HepG2 (cell line): ENCODE results near the gene DPF1. TPM values are rescaled to one million over a fixed set of nuclear protein-coding genes. Genes with fewer than 3 reads are reported as not detected.

Source experiments
- ATAC-seq: fragments of 200-7000 bp; cut with Tn5 transposase; 3 replicates; pipeline ENCODE4 v1.9.1; 2020; ENCODE audit warnings: mild to moderate bottlenecking, moderate library complexity
- BruUV-seq: library from RNA; stranded (reverse); fragments of 400-500 nt; replicated peaks from 2 replicates; lab custom pipeline; 2021; lab: Mats Ljungman, UMichigan
- CTCF ChIA-PET: fragments of 300-600 bp; formaldehyde crosslinking; extraction: SDS; loops from one replicate; lab custom pipeline; 2021; ENCODE audit warnings: low total read pairs, inconsistent platforms, low intra/inter-chr PET ratio; lab: Yijun Ruan, JAX
- POLR2A ChIA-PET: fragments of 350-600 bp; sonication (Branson Sonifier 250); formaldehyde crosslinking; loops from one replicate; lab custom pipeline; 2020; ENCODE audit warnings: antibody characterized with exemption, inconsistent platforms; lab: Yijun Ruan, JAX
- DNase-seq: peaks from one replicate; pipeline ENCODE4 v3.0.0-alpha.2; 2015; ENCODE audit warnings: low spot score
- FAIRE-seq: peaks from 3 replicates; lab custom pipeline; 2011; peaks lifted over from hg19 to GRCh38; lab: Jason Lieb, UNC
- H2AFZ ChIP-seq: one replicate; pipeline ENCODE4 v1.6.1; 2011; ENCODE audit warnings: low read length, inconsistent platforms
- H3K27ac ChIP-seq: fragments of 300-600 bp; 3 replicates; pipeline ENCODE4 v1.8.0; 2011; ENCODE audit warnings: mixed run types, mild to moderate bottlenecking, mixed read lengths, low read length, inconsistent platforms; ENCODE audit not compliant: insufficient read depth; ENCODE audit errors: extremely low read length
- H3K27me3 ChIP-seq, 2 experiments: fragments of 200-600 bp in 1 of 2; 2 replicates in 1 of 2; 3 replicates in 1 of 2; pipeline versions ENCODE4 v1.6.0 to v1.8.0; 2011; ENCODE audit warnings: low read length in 2 of 2, mild to moderate bottlenecking in 2 of 2, moderate library complexity in 2 of 2, inconsistent platforms in 1 of 2; ENCODE audit not compliant: insufficient read depth in 2 of 2, control insufficient read depth in 1 of 2
- H3K36me3 ChIP-seq, 2 experiments: fragments of 200-600 bp in 1 of 2; replicated peaks in 1 of 2; 2 replicates in 1 of 2; 3 replicates in 1 of 2; pipeline versions ENCODE4 v1.5.1 to v1.8.0; 2011; ENCODE audit warnings: low read length in 2 of 2, inconsistent platforms in 1 of 2; ENCODE audit not compliant: insufficient read depth in 2 of 2, control insufficient read depth in 1 of 2
- H3K4me1 ChIP-seq: 2 replicates; pipeline ENCODE4 v1.5.1; 2012; ENCODE audit warnings: low read length, inconsistent platforms; ENCODE audit not compliant: insufficient read depth
- H3K4me2 ChIP-seq: 2 replicates; pipeline ENCODE4 v1.6.0; 2011; ENCODE audit warnings: low read depth, low read length, inconsistent platforms
- H3K4me3 ChIP-seq, 3 experiments: fragments of 200-600 bp in 1 of 3; sonication (generic), shearing (Covaris generic) in 1 of 3; replicated peaks in 1 of 3; 2 replicates each; pipeline ENCODE4 v1.5.1; 2011 to 2016; ENCODE audit warnings: low read length in 3 of 3, inconsistent platforms in 2 of 3, low read depth in 2 of 3, mild to moderate bottlenecking in 2 of 3, control low read depth in 1 of 3, mixed read lengths in 1 of 3; ENCODE audit not compliant: insufficient read depth in 1 of 3
- H3K79me2 ChIP-seq: one replicate; pipeline ENCODE4 v1.6.1; 2011; ENCODE audit warnings: low read length, inconsistent platforms; ENCODE audit not compliant: insufficient read depth
- H3K9ac ChIP-seq: 2 replicates; pipeline ENCODE4 v1.6.0; 2011; ENCODE audit warnings: mild to moderate bottlenecking, low read depth, low read length, inconsistent platforms; ENCODE audit not compliant: insufficient read depth
- H3K9me3 ChIP-seq: 2 replicates; pipeline ENCODE4 v1.5.1; 2012; ENCODE audit warnings: mild to moderate bottlenecking, low read length
- H4K20me1 ChIP-seq: 2 replicates; pipeline ENCODE4 v1.6.0; 2011; ENCODE audit warnings: inconsistent platforms, mild to moderate bottlenecking, low read length, moderate library complexity; ENCODE audit not compliant: insufficient read depth
- CHD2 ChIP-seq: IDR thresholded peaks from 2 replicates; pipeline ENCODE4 v1.6.1; 2011; ENCODE audit warnings: low read depth, low read length, improper control_type of control experiment
- EEA1 ChIP-seq: sonication (generic); formaldehyde crosslinking; IDR thresholded peaks from 2 replicates; pipeline ENCODE4 v1.5.1; 2020; ENCODE audit warnings: mild to moderate bottlenecking, missing genetic modification reagents, borderline replicate concordance
- FOXM1 ChIP-seq: sonication (generic); formaldehyde crosslinking; IDR thresholded peaks from 2 replicates; pipeline ENCODE4 v1.5.0; 2020; ENCODE audit warnings: missing genetic modification reagents
- IRF2 ChIP-seq: IDR thresholded peaks from 2 replicates; pipeline ENCODE4 v1.6.1; 2018; ENCODE audit warnings: missing genetic modification reagents, missing compliant biosample characterization
- KDM5B ChIP-seq: sonication (generic); formaldehyde crosslinking; IDR thresholded peaks from 2 replicates; pipeline ENCODE4 v1.4.0; 2020; ENCODE audit warnings: missing genetic modification reagents, mild to moderate bottlenecking, borderline replicate concordance
- KMT2B ChIP-seq: IDR thresholded peaks from 2 replicates; pipeline ENCODE4 v1.6.1; 2016; ENCODE audit warnings: missing genetic modification reagents, missing compliant biosample characterization
- NFIB ChIP-seq: sonication (generic); formaldehyde crosslinking; IDR thresholded peaks from 2 replicates; pipeline ENCODE4 v1.9.0; 2021; ENCODE audit warnings: missing genetic modification reagents, mild to moderate bottlenecking, borderline replicate concordance
- ONECUT2 ChIP-seq: sonication (generic); formaldehyde crosslinking; IDR thresholded peaks from 2 replicates; pipeline ENCODE4 v1.4.0; 2020; ENCODE audit warnings: missing genetic modification reagents
- RBAK ChIP-seq: sonication (generic); formaldehyde crosslinking; IDR thresholded peaks from 2 replicates; pipeline ENCODE4 v1.5.1; 2020; ENCODE audit warnings: mild to moderate bottlenecking, missing genetic modification reagents
- SAP130 ChIP-seq: IDR thresholded peaks from 2 replicates; pipeline ENCODE4 v1.6.1; 2016; ENCODE audit warnings: low read depth
- SP1 ChIP-seq, 2 experiments: fragments of 450-650 bp in 1 of 2; sonication (generic) in 1 of 2; formaldehyde crosslinking in 1 of 2; IDR thresholded peaks; 2 replicates each; pipeline versions ENCODE4 v1.4.0 to v1.6.1; 2016 to 2020; ENCODE audit warnings: missing genetic modification reagents in 1 of 2
- ZNF263 ChIP-seq: sonication (generic); formaldehyde crosslinking; IDR thresholded peaks from 2 replicates; pipeline ENCODE4 v1.4.0; 2020; ENCODE audit warnings: missing genetic modification reagents
- ZNF550 ChIP-seq: sonication (generic); formaldehyde crosslinking; IDR thresholded peaks from 2 replicates; pipeline ENCODE4 v1.4.0; 2020; ENCODE audit warnings: mild to moderate bottlenecking, missing genetic modification reagents, borderline replicate concordance
- ZNF557 ChIP-seq: sonication (generic); formaldehyde crosslinking; IDR thresholded peaks from 2 replicates; pipeline ENCODE4 v1.4.0; 2020; ENCODE audit warnings: missing genetic modification reagents
- ZNF773 ChIP-seq: sonication (generic); formaldehyde crosslinking; IDR thresholded peaks from 2 replicates; pipeline ENCODE4 v1.4.0; 2020; ENCODE audit warnings: missing genetic modification reagents, borderline replicate concordance
- WGBS: methylation state at CpG from one replicate; pipeline ENCODE4 v1.1.6; 2017; ENCODE audit warnings: low lambda C conversion rate; 5-methylcytosine and 5-hydroxymethylcytosine counted together
- in situ Hi-C: cut with HindIII; loops from 2 replicates; pipeline ENCODE4 v1.10.0; 2017; ENCODE audit warnings: low pct_unique_long_range_greater_than_20kb; ENCODE audit not compliant: extremely low pct_ligation_motif_present
- intact Hi-C: fragments of 100-400 bp; cut with micrococcal nuclease; formaldehyde crosslinking; loops from one replicate; pipeline ENCODE4 v1.10.0; 2022; ENCODE audit not compliant: unreplicated experiment
- polyA plus RNA-seq, 8 experiments: library from polyadenylated mRNA; depleted of rRNA in 3 of 8; stranded (reverse) in 7 of 8; unstranded in 1 of 8; fragments of >200 nt; fragmentation: Illumina TruSeq in 4 of 8; extraction: Trizol in 4 of 8; gene quantifications; 2 replicates each; pipeline versions ENCODE4 v1.2.1 to v1.2.3, GENCODE V29; 2011 to 2016; ENCODE audit warnings: low read depth in 4 of 8, missing spikeins in 1 of 8, mixed read lengths in 1 of 8; ENCODE audit not compliant: insufficient read depth in 1 of 8
- total RNA-seq, 5 experiments: library from RNA; depleted of rRNA; stranded (reverse); fragments of >200 nt; fragmentation: Illumina TruSeq; extraction: Trizol; gene quantifications; 2 replicates each; pipeline ENCODE4 v1.2.3, GENCODE V29; 2016; ENCODE audit warnings: low read depth in 1 of 5
- TF ChIP-seq, protein P1 (sequence below): sonication (generic); formaldehyde crosslinking; IDR thresholded peaks from 2 replicates; pipeline ENCODE4 v1.5.0; 2020; ENCODE audit warnings: mild to moderate bottlenecking, missing genetic modification reagents, moderate library complexity
- TF ChIP-seq, protein P2 (sequence below): sonication (generic); formaldehyde crosslinking; IDR thresholded peaks from 2 replicates; pipeline ENCODE4 v1.5.0; 2020; ENCODE audit warnings: mild to moderate bottlenecking, missing genetic modification reagents, borderline replicate concordance

The DPF1 gene
- total and polyA plus RNA-seq, 2 of the 13 experiments (the other 11 are each of a cell fraction or from before 2014, with no cell fraction given) = 1.0 to 3.2 TPM

DNA sequence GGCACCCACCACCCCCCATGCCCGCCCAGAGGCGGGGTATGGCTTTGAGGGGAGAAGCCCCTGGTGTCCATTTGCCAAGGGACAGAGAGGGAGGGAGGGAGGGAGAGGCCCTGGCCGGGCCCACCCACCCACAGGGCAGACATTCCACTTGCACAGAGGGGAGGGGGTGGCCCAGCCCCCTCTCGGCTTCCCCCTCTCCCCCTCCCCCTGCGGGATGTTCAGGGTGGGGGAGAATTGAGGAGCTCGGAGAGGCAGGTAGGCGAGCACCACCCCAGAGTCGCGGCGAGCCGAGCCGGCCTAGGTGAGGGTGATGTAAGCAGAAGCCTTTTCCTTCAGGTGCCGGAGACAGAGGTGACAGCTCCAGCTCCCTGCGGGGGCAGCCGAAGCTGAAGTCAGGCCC, 12.3 kb downstream of the DPF1 start:
- no TSS peak for BruUV-seq
- no peak for TF ChIP-seq SAP130
- TF ChIP-seq, protein P1, sequence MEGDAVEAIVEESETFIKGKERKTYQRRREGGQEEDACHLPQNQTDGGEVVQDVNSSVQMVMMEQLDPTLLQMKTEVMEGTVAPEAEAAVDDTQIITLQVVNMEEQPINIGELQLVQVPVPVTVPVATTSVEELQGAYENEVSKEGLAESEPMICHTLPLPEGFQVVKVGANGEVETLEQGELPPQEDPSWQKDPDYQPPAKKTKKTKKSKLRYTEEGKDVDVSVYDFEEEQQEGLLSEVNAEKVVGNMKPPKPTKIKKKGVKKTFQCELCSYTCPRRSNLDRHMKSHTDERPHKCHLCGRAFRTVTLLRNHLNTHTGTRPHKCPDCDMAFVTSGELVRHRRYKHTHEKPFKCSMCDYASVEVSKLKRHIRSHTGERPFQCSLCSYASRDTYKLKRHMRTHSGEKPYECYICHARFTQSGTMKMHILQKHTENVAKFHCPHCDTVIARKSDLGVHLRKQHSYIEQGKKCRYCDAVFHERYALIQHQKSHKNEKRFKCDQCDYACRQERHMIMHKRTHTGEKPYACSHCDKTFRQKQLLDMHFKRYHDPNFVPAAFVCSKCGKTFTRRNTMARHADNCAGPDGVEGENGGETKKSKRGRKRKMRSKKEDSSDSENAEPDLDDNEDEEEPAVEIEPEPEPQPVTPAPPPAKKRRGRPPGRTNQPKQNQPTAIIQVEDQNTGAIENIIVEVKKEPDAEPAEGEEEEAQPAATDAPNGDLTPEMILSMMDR (CRISPR knock-in tag) = no peak
- no peak for TF ChIP-seq KMT2B (CRISPR knock-in tag)
- TF ChIP-seq EEA1 (CRISPR knock-in tag) = no peak
- TF ChIP-seq ZNF550 = no peak
- TF ChIP-seq FOXM1 (CRISPR knock-in tag) = no peak
- no peak for TF ChIP-seq ZNF557
- TF ChIP-seq, protein P2, sequence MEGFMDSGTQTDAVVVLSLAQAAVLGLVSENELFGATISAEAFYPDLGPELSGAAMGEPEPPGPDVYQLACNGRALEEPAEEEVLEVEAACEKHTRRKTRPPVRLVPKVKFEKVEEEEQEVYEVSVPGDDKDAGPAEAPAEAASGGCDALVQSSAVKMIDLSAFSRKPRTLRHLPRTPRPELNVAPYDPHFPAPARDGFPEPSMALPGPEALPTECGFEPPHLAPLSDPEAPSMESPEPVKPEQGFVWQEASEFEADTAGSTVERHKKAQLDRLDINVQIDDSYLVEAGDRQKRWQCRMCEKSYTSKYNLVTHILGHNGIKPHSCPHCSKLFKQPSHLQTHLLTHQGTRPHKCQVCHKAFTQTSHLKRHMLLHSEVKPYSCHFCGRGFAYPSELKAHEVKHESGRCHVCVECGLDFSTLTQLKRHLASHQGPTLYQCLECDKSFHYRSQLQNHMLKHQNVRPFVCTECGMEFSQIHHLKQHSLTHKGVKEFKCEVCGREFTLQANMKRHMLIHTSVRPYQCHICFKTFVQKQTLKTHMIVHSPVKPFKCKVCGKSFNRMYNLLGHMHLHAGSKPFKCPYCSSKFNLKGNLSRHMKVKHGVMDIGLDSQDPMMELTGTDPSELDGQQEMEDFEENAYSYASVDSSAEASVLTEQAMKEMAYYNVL = no peak
- TF ChIP-seq KDM5B (CRISPR knock-in tag) = no peak
- TF ChIP-seq ZNF263 = no peak
- no peak for TF ChIP-seq IRF2
- no peak for TF ChIP-seq CHD2
- no peak for TF ChIP-seq NFIB (CRISPR knock-in tag)
- TF ChIP-seq SP1 (IDR thresholded peaks at IDR 0.05) = no peak
- no peak for TF ChIP-seq SP1 (CRISPR knock-in tag; IDR thresholded peaks at IDR 0.05)
- no peak for TF ChIP-seq ONECUT2 (CRISPR knock-in tag)
- TF ChIP-seq RBAK (CRISPR knock-in tag) = no peak
- TF ChIP-seq ZNF773 (CRISPR knock-in tag) = no peak
- TF ChIP-seq, all 625 proteins: peak for 0
- no peak for ATAC-seq
- no peak for FAIRE-seq
- ChIA-PET POLR2A (no interaction called here), CTCF (no interaction called here)
- Histone ChIP-seq H3K4me3 (no peak overlapping the region), H3K4me1 (no peaks in the 10 kb centered on the region), H3K9ac (no peak overlapping the region), H3K9me3 (no peaks in the 10 kb centered on the region), H3K27me3 (no peaks in the 10 kb centered on the region), H2AFZ (no peak overlapping the region), H3K36me3 (no peaks in the 10 kb centered on the region), H3K79me2 (no peaks in the 10 kb centered on the region), H3K4me2 (no peak overlapping the region), H4K20me1 (no peaks in the 10 kb centered on the region), H3K27ac (no peak overlapping the region)
- no peak for DNase-seq
- intact Hi-C loops (no loop called here), in situ Hi-C loops (no loop called here)
- 75% methylated on average over 4 of the region's 15 CpGs for WGBS
